IMR-90 (cell line): Measurements from ENCODE around the gene RER1. TPM values are rescaled to one million over a fixed set of nuclear protein-coding genes. Genes with fewer than 3 reads are reported as not detected.

Experiments
- ATAC-seq: fragments of 200-7000 bp; cut with Tn5 transposase; 2 replicates; pipeline ENCODE4 v1.9.1; 2020; ENCODE audit warnings: low read depth, mild to moderate bottlenecking, moderate library complexity
- BruUV-seq: library from RNA; stranded (reverse); fragments of 400-500 nt; replicated peaks from 2 replicates; lab custom pipeline; 2021; lab: Mats Ljungman, UMichigan
- CTCF ChIA-PET: fragments of 300-600 bp; formaldehyde crosslinking; extraction: SDS; loops from one replicate; lab custom pipeline; 2021; ENCODE audit warnings: antibody characterized with exemption; lab: Yijun Ruan, JAX
- POLR2A ChIA-PET: fragments of 300-600 bp; sonication (Branson Sonifier 250); formaldehyde crosslinking; loops from one replicate; lab custom pipeline; 2022; ENCODE audit warnings: antibody characterized with exemption; ENCODE audit not compliant: unreplicated experiment; lab: Charles Lee
- DNase-seq: peaks from one replicate; pipeline ENCODE4 v3.0.0; 2013
- H2AFZ ChIP-seq: replicated peaks from 2 replicates; pipeline ENCODE3; 2013; ENCODE audit warnings: low read length, mild to moderate bottlenecking; ENCODE audit not compliant: poor library complexity
- H2AK5ac ChIP-seq: 2 replicates; pipeline ENCODE4 v1.6.1; 2013; ENCODE audit warnings: low read depth, low read length, inconsistent platforms
- H2AK9ac ChIP-seq: replicated peaks from 2 replicates; pipeline ENCODE3; 2013; ENCODE audit warnings: mild to moderate bottlenecking, low read depth, low read length, moderate library complexity; ENCODE audit not compliant: poor library complexity
- H2BK120ac ChIP-seq: 2 replicates; pipeline ENCODE4 v1.6.1; 2013; ENCODE audit warnings: low read depth, low read length, inconsistent platforms
- H2BK15ac ChIP-seq: 3 replicates; pipeline ENCODE4 v1.6.1; 2013; ENCODE audit warnings: low read depth, low read length, inconsistent platforms
- H2BK20ac ChIP-seq: 2 replicates; pipeline ENCODE4 v1.6.1; 2013; ENCODE audit warnings: low read depth, mild to moderate bottlenecking, inconsistent platforms, low read length, moderate library complexity
- H2BK5ac ChIP-seq: 2 replicates; pipeline ENCODE4 v1.6.1; 2013; ENCODE audit warnings: mild to moderate bottlenecking, low read depth, low read length, inconsistent platforms; ENCODE audit not compliant: poor library complexity, severe bottlenecking
- H3K14ac ChIP-seq: replicated peaks from 2 replicates; pipeline ENCODE4 v1.6.1; 2013; ENCODE audit warnings: low read depth, low read length, inconsistent platforms
- H3K18ac ChIP-seq: 2 replicates; pipeline ENCODE4 v1.6.1; 2013; ENCODE audit warnings: low read depth, low read length, control low read depth
- H3K23ac ChIP-seq: 2 replicates; pipeline ENCODE4 v1.6.1; 2013; ENCODE audit warnings: low read depth, low read length, inconsistent platforms
- H3K27ac ChIP-seq: 2 replicates; pipeline ENCODE4 v1.5.1; 2013; ENCODE audit warnings: mild to moderate bottlenecking, control low read depth, low read length; ENCODE audit not compliant: insufficient read depth
- H3K27me3 ChIP-seq: 2 replicates; pipeline ENCODE4 v1.6.1; 2013; ENCODE audit warnings: low read length; ENCODE audit not compliant: control insufficient read depth, insufficient read depth
- H3K36me3 ChIP-seq: 2 replicates; pipeline ENCODE4 v1.6.1; 2013; ENCODE audit warnings: low read length, mixed read lengths; ENCODE audit not compliant: control insufficient read depth, insufficient read depth
- H3K4ac ChIP-seq: 2 replicates; pipeline ENCODE4 v1.6.1; 2013; ENCODE audit warnings: low read depth, low read length, inconsistent platforms
- H3K4me1 ChIP-seq: 2 replicates; pipeline ENCODE4 v1.6.1; 2013; ENCODE audit warnings: low read length, mixed read lengths; ENCODE audit not compliant: control insufficient read depth, insufficient read depth
- H3K4me2 ChIP-seq: 2 replicates; pipeline ENCODE4 v1.6.1; 2013; ENCODE audit warnings: low read depth, mild to moderate bottlenecking, control low read depth, low read length, moderate library complexity
- H3K4me3 ChIP-seq: 2 replicates; pipeline ENCODE4 v1.5.1; 2013; ENCODE audit warnings: low read depth, mild to moderate bottlenecking, control low read depth, low read length, moderate library complexity; ENCODE audit not compliant: insufficient read depth
- H3K56ac ChIP-seq: 2 replicates; pipeline ENCODE4 v1.6.1; 2013; ENCODE audit warnings: low read length, inconsistent platforms; ENCODE audit not compliant: insufficient read depth; ENCODE audit errors: extremely low read depth
- H3K79me1 ChIP-seq, 2 experiments: 2 replicates each; pipeline ENCODE4 v1.6.1; 2013; ENCODE audit warnings: low read length in 2 of 2, inconsistent platforms in 1 of 2, low read depth in 1 of 2
- H3K9ac ChIP-seq: 2 replicates; pipeline ENCODE4 v1.6.1; 2013; ENCODE audit warnings: low read depth, low read length, control low read depth
- H3K9me1 ChIP-seq: 2 replicates; pipeline ENCODE4 v1.6.1; 2013; ENCODE audit warnings: low read length, inconsistent platforms; ENCODE audit not compliant: insufficient read depth
- H3K9me3 ChIP-seq: 2 replicates; pipeline ENCODE4 v1.6.1; 2013; ENCODE audit warnings: low read length; ENCODE audit not compliant: control insufficient read depth, insufficient read depth
- H4K20me1 ChIP-seq: 2 replicates; pipeline ENCODE4 v1.6.1; 2013; ENCODE audit warnings: low read length, inconsistent platforms; ENCODE audit not compliant: insufficient read depth
- H4K5ac ChIP-seq: 2 replicates; pipeline ENCODE4 v1.6.1; 2013; ENCODE audit warnings: mild to moderate bottlenecking, low read depth, low read length, control low read depth
- H4K8ac ChIP-seq, 2 experiments: 2 replicates each; pipeline ENCODE4 v1.6.1; 2013; ENCODE audit warnings: low read depth in 2 of 2, low read length in 2 of 2, control low read depth in 1 of 2, inconsistent platforms in 1 of 2
- H4K91ac ChIP-seq: 2 replicates; pipeline ENCODE4 v1.6.1; 2013; ENCODE audit warnings: low read depth, low read length, inconsistent platforms; ENCODE audit not compliant: insufficient read depth
- CEBPB ChIP-seq: IDR thresholded peaks from 2 replicates; pipeline ENCODE4 v1.6.1; 2012; ENCODE audit warnings: low read depth, low read length, improper control_type of control experiment
- FOS ChIP-seq: fragments of 150-350 bp; IDR thresholded peaks from 2 replicates; pipeline ENCODE4 v1.6.1; 2016; ENCODE audit warnings: low read depth, low read length
- MAFK ChIP-seq: IDR thresholded peaks from 2 replicates; pipeline ENCODE4 v1.6.1; 2012; ENCODE audit warnings: low read depth, low read length, improper control_type of control experiment
- MAZ ChIP-seq: IDR thresholded peaks from 2 replicates; pipeline ENCODE4 v1.6.1; 2012; ENCODE audit warnings: low read depth, mild to moderate bottlenecking, low read length, improper control_type of control experiment, moderate library complexity, borderline replicate concordance
- MXI1 ChIP-seq: IDR thresholded peaks from 2 replicates; pipeline ENCODE4 v1.6.1; 2012; ENCODE audit warnings: low read depth, mild to moderate bottlenecking, low read length, moderate library complexity, borderline replicate concordance
- POLR2A ChIP-seq: IDR thresholded peaks from 2 replicates; pipeline ENCODE4 v1.6.1; 2012; ENCODE audit warnings: mild to moderate bottlenecking, low read depth, low read length
- RAD21 ChIP-seq: IDR thresholded peaks from 2 replicates; pipeline ENCODE4 v1.6.1; 2012; ENCODE audit warnings: low read length, improper control_type of control experiment
- RCOR1 ChIP-seq: IDR thresholded peaks from 2 replicates; pipeline ENCODE4 v1.6.1; 2012; ENCODE audit warnings: mild to moderate bottlenecking, low read length, improper control_type of control experiment; ENCODE audit not compliant: insufficient replicate concordance
- RFX5 ChIP-seq: IDR thresholded peaks from 2 replicates; pipeline ENCODE4 v1.8.0; 2012; ENCODE audit warnings: low read depth, mild to moderate bottlenecking, low read length, moderate library complexity
- SMC3 ChIP-seq: fragments of 150-350 bp; IDR thresholded peaks from 2 replicates; pipeline ENCODE4 v1.6.1; 2016; ENCODE audit warnings: low read depth, mild to moderate bottlenecking, antibody characterized with exemption, low read length, moderate library complexity
- WGBS, 2 experiments: methylation state at CpG; one replicate each; pipeline versions ENCODE4 v1.1.5 to v1.1.7; 2013; ENCODE audit warnings: missing lambda C conversion rate in 2 of 2; ENCODE audit not compliant: insufficient read length in 1 of 2; ENCODE audit errors: extremely low coverage in 2 of 2; 5-methylcytosine and 5-hydroxymethylcytosine counted together
- dilution Hi-C: fragments of 300-500 bp; cut with HindIII; formaldehyde crosslinking; loops from one replicate; pipeline ENCODE4 v1.14.3; 2018; ENCODE audit warnings: low sequenced_read_pairs; ENCODE audit not compliant: unreplicated experiment
- in situ Hi-C: fragments of 300-500 bp; cut with MboI; formaldehyde crosslinking; loops from 3 replicates; pipeline ENCODE4 v1.14.3; 2019; ENCODE audit warnings: low sequenced_read_pairs, inconsistent platforms, mixed read lengths
- intact Hi-C: fragments of 100-400 bp; cut with micrococcal nuclease; formaldehyde crosslinking; loops from 2 replicates; pipeline ENCODE4 v1.10.0; 2022
- polyA plus RNA-seq, 3 experiments: library from polyadenylated mRNA; depleted of rRNA; stranded (reverse); fragments of >200 nt; gene quantifications; 2 replicates each; pipeline ENCODE4 v1.2.3, GENCODE V29; 2012; ENCODE audit warnings: low replicate concordance in 1 of 3
- total RNA-seq: library from RNA; depleted of rRNA; stranded (reverse); fragments of >200 nt; gene quantifications from 2 replicates; pipeline ENCODE4 v1.2.3, GENCODE V29; 2012

The RER1 gene
- total and polyA plus RNA-seq, 2 of the 4 experiments (the other 2 are of a cell fraction) = 47.1 to 240 TPM

DNA sequence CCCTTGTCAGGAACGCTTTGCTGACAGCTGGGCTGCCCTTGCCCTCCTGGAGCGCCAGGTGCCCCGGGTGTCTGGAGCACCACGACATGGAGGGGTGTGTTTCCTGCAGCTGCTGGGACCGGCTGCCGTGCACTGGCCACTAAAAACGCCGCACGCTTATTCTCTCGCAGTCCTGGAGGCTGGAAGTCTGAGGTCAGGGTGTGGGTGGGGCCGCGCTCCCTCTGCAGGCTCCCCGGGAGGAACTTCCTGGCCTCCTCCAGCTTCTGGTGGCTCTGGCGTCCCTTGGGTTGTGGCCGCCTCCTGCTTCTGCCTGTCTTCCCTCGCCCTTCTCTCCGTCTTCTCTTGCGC, 56.4 kb downstream of the RER1 start:
- Histone ChIP-seq H3K4ac (peak overlapping the region; percentile 30; the same call in 1 of the 2 replicates), H4K91ac (no peak overlapping the region), H2BK15ac (no peak overlapping the region), H4K20me1 (no peaks in the 10 kb centered on the region), H3K27me3 (peaks cover 19% of the 10 kb centered on the region; the same call in 1 of the 2 replicates), H3K36me3 (no peaks in the 10 kb centered on the region), H2AK9ac (no peak overlapping the region), H2BK5ac (no peak overlapping the region), H3K18ac (no peak overlapping the region), H3K9me3 (no peaks in the 10 kb centered on the region), H3K27ac (no peak overlapping the region), H3K4me3 (no peak overlapping the region), H3K23ac (no peak overlapping the region), H2AK5ac (0 out of 2 replicates have a peak overlapping the region, but pooled peaks have one; percentile 33), H4K8ac (no peak overlapping the region), H3K14ac (no peak overlapping the region; the same call in 1 of the 2 replicates), H3K9ac (no peak overlapping the region), H2BK120ac (peak overlapping the region; percentile 64; the same call in 1 of the 2 replicates), H4K5ac (no peak overlapping the region), H3K4me1 (peaks cover 23% of the 10 kb centered on the region), H2AFZ (peak overlapping the region; percentile 72), H3K4me2 (no peak overlapping the region), H3K56ac (no peak overlapping the region), H3K79me1 (peaks cover 0 to 3% of the 10 kb centered on the region in 2 experiments; a peak in 1 of 4 replicates), H3K9me1 (peaks cover 6% of the 10 kb centered on the region; the same call in 1 of the 2 replicates), H2BK20ac (no peak overlapping the region)
- no peak for DNase-seq
- POLR2A ChIA-PET = interaction anchor here (0.5 kb wide), 1 partner anchor 29 kb away, joined by 3 read pairs; no protein-coding TSS in a partner anchor
- WGBS, 2 experiments = 75% methylated on average over 4 of the region's 18 CpGs; no CpG with 5 or more reads in 1 of the 2 experiments
- in situ Hi-C loops (loop anchor here (25.0 kb wide), 1 partner anchor 614 kb away; the partner anchor contains the start of gene PRDM16), dilution Hi-C loops (no loop called here), intact Hi-C loops (no loop called here)
- no peak for ATAC-seq
- TF ChIP-seq MAFK = no peak
- TF ChIP-seq POLR2A = no peak
- no peak for TF ChIP-seq RCOR1
- no peak for TF ChIP-seq RFX5
- TF ChIP-seq MXI1 = no peak
- no peak for TF ChIP-seq CEBPB
- TF ChIP-seq RAD21 = no peak
- no peak for TF ChIP-seq FOS
- TF ChIP-seq MAZ = no peak
- no peak for TF ChIP-seq SMC3
- CTCF ChIA-PET = no interaction called here
- no TSS peak for BruUV-seq
